ENCODE results near the gene KIF17. TPM values are rescaled to one million over a fixed set of nuclear protein-coding genes. Genes with fewer than 3 reads are reported as not detected.

Gene KIF17
- total RNA-seq (2014; rRNA removed; shearing (Covaris generic)) = 0.59 and 0.86 TPM in 2 replicates

DNA sequence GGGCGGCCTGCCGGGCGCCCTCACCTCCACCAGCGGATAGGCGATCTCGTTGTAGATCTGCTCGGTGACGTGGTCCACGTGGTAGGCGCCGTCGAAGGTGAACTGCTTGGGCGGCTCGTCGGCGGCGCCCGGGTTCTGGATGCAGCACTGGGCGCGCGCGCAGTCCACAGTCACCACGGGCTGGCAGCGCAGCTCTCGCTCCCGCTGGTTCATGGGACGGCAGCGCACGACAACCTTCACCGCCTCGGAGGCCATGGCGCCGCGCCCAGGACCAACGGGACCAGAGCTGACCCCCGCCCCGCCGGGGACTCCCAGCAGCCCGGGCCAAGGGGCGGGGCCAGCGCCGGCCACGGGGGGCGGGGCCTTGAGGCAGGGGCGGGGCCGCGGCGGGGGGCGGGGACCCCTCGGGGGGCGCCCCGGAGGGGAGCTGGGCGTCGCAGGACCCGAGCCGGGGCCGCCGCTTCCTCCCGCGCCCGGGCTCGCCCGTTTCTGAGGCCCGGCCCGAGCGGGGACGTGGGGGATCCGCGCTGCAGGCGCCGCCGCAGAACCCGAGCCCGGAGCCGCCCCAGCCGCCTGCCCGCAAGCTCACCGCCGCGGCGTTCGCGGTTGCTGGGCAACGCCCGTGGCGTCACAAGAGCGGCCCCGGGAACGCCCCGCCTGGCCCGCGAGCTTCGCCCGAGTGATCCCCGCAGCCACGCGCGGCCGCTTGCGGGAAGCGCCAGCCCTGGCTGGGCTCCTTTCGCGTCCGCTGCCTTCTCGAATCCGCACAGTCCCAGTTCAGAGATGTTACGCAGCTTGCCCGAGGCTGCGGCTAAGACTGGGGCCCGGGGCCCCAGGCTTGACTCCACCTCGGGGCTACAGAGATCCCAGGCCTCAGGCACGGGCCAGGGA, at the start of gene KIF17:
TSS of gene KIF17 (minus strand) at position 556 of the 891 bp plus-strand sequence. CDS start at position 255, 301 bp downstream.
- peak; percentile 74 for DNase-seq (ENCODE audit: low read depth)

DNA sequence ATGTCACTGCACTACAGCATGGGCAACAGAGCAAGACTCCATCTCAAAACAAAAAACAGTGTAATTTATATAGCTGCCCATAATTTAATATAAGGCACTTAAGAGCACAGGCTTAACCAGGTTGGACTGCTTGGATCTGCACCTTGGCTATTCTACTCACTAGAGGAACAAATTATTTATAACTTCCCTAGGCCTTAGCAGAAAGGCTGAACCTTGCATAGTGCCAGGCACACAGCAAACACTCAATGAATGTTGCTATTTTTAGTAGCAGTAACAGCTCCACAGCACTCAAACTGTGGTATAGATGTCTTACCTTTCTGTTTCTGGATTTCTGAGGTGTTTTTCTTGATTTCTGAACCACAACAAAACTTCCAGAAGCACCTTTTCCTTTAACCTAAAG, 49.5 kb upstream of the KIF17 start:
- no peak for DNase-seq (ENCODE audit: low read depth)

DNA sequence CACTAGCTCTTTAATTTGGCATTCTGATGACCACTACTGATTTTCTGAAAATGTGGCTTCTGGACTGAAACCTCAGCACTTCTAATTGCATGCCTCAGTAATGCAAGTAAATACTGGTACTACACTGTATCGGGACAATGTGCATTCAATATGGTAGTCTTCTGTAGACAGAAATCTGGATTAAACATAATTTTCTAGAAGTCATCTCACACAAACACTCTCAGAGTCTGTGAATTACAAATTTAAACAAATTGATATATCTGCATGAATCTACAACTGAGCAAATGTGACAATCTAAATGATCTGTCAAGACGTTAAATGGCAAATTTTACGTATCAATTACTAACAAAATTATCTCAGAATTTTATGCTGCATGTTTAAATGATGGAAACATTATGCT, 45.6 kb upstream of the KIF17 start:
- DNase-seq (ENCODE audit: low read depth) = no peak

DNA sequence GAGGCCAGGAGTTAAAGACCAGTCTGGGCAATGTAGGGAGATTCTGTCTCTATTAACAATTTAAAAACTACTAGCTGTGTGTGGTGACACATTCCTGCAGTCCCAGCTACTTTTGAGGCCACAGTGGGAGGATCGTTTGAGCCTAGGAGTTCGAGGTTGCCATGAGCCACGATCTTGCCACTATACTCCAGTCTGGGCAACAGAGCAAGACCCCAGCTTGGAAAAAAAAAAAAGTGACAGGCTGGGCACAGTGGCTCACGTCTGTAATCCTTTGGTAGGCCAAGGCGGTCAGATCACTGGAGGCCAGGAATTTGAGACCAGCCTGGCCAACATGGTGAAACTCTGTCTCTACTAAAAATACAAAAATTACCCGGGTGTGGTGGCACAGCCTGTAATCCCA, 42.5 kb upstream of the KIF17 start:
- DNase-seq (ENCODE audit: low read depth) = no peak

DNA sequence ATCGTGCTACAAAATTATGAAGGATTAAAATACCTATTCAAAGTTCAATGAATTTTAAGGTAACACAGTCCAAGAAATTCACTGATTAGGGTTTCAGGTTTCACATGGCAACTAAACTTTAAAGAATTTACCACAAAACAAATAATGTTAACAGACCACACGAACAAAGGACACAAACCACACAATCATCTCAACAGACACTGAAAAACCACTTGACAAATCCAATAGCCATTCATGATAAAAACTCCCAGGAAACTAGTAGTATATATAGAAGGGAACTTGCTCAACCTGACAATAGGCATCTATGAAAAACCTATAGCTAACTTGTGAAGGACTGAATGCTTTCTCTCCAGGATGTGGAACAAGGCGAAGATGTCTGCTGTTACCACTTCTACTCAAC, 35.8 kb upstream of the KIF17 start:
- DNase-seq (ENCODE audit: low read depth) = peak; percentile 68

DNA sequence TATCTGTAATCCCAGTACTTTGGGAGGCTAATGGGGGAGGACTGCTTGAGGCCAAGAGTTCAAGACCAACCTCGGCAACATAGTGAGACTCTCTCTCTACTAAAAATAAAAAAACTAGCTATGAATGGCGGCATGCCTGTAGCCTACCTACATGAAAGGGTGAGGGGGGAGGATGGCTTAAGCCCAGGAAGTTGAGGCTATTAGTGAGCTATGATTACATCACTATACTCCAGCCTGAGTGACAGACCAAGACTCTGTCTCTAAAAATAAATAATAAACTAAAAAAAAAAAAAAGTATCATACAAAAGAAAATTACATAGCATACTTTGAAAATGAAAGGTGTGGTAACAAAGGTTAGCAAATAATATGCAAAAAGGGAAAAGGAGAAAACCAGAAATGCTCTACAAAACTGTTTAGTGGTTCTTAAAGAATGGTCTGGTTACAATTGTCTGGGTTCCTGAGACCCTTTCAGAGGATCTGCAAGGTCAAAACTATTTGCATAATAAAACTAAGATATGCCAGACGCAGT, 33.7 kb upstream of the KIF17 start:
- DNase-seq (ENCODE audit: low read depth) = no peak

DNA sequence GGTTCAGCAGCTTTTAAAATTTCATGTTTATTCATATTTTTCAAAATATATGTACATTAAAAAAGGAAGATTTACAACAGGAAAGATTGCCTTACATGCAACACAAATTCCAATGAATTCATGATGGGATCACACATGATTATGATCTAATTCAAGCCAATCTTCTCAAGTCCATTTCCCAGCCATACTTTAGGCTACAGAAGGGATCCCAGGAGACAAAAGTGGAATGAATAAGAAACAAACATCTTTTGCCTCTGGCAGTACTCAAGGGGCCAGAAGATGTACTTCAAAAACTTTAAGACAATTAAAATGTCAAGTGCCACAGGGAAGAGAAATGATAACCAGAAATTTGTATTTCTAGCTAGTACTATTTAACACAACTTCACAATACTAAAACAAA, 24.9 kb upstream of the KIF17 start:
- DNase-seq (ENCODE audit: low read depth) = no peak

DNA sequence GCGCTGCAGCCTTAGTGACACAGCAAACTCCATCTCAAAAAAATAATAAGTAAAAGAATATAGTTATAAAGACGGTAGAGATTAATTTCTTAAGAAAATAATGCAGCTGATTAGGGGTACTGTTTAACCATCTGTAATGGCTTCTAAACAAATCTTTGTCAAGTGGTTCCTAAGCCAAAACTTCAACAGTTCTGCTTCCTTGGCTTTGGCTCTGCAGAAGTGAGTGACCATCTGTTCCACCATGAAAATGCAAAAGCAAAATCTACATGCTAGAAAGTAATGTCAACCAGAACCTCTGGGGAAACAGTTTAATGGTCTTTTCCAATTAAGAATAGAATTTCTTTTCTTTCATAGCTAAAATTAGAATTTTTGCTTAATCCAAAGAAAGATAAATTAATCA, 23.0 kb upstream of the KIF17 start:
- DNase-seq (ENCODE audit: low read depth) = no peak

DNA sequence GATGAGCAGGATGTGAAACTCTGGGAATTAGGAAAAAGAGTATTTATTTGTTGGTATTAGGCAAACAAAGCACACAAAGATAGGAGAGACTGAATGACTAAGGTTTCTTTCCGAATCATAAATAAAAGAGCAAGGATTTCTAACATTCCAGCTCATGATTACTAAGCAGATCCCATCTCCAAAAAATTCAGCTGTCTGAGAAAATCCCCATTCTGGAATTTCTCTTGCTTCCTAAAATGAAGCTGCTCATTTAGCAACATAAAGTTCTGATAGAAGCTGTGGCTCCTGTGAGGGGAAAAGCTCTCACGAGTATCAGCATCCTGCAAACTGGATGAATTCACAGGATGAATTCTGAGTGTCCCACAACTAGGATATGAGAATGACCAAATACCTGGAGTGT, 21.4 kb upstream of the KIF17 start:
- DNase-seq (ENCODE audit: low read depth) = peak; percentile 45

DNA sequence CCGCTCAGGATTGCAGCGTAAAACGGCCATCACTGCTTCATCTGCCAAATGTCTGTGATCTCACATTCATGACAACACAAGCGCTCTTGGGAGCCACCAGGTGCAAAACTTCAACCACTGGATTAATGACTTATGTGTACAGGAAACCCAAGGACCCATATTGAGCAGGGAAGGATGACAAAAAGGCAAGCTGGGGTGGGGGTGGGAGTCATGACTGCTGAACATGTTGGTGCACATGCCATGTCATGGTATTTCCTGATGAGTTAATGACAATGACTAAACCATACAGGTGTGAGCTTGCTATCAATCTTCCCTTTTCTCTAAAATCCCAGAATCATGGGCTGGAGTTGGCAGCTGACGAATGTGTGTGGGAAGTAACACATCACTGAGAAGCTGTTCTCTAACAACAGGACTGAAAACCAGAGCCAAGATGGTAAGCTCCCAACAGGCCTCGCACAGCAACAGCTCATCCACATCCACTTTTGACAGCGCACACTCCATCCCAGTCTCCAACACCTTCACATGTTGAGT, 17.8 kb upstream of the KIF17 start:
- peak; percentile 15 for DNase-seq (ENCODE audit: low read depth)

DNA sequence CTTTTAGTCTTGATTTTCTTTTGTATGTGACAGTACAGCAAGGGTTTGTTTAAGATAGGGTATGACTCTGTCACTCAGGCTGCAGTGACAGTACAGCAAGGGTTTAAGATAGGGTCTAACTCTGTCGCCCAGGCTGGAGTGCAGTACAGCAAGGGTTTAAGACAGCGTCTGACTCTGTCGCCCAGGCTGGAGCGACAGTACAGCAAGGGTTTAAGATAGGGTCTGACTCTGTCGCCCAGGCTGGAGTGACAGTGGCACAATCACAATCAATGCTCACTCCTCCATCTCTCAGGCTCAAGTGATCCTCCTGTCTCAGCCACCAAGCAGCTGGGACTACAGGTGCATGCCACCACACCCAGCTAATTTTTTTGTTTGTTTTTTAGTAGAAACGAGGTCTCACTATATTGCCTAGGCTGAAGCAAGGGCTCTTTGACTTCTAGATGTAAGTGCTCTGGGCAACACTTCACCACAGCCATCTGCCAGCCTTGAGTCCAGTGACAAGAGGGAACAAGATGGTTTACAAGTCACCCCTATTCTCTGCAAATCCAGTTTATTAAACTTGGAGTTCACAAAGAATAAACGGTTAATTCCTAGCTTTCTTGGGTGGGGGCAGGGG, 15.7 kb upstream of the KIF17 start:
- DNase-seq (ENCODE audit: low read depth) = peak; percentile 24

DNA sequence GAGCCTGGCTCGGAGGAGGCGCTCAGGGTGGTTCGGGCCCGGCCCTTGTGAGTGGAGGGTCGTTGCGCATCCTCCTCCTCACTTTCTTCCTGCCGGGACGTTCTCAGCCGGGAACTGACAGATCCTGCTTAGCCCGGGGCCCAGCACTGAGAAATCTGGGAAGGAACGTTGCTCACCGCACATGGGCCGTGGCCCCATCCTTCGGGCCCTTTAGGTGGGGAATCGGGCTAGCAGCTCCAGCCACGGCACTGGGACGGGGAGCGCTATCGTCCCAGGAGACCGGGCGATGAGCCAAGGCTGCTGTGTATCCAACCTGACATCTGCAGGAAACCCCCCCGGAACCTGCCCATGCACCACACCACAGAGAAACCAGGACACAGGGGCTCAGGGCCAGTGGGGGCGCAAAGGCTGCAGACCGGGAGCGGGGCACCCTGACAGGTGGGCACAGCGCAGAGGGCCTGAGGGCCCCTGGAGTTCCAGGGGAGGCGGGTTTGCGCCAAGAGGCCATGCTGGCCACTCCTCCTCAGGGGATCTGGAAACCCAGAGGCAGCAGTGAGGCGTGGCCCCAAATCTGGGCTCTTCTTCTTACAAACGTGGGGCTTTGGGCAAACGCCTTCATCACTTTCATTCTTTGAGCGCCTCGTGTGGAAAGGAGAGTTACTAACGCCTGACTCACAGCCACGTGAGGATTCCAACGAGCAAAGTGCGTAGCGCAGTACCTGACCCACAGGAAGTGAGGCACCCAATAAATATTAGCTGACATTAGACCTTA, 15.0 kb upstream of the KIF17 start, which contains the start of gene SH2D5:
TSS of gene SH2D5 (minus strand) at position 116 of the 772 bp plus-strand sequence. CDS start 4,659 bp downstream, outside the sequence.
- DNase-seq (ENCODE audit: low read depth) = peak; percentile 100

DNA sequence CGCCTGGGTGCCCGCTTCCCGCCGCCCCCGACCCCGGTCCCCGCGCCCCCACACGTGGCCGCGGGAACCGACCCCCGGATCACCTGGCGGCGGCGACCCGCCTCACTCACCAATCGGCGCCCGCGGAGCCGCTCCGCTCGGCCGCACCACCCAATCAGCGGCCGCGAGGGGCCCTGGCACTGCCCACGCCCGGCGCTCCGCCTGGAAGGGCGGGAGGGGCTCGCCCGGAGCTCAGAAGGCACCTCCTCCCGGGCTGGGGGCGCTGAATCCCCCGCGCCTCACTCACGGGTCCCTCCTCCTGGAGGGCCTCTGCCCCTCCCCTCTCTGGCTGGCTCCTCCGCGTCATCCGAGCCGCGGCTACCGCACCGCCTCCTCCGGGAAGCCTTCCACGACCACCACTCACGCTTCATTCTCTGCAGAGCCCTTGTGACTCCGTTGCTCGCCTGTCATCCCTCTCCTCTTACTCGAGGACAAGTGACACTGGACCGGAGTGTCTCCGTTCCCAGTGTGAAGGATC, 14.3 kb upstream of the KIF17 start:
- DNase-seq (ENCODE audit: low read depth) = peak; percentile 70

DNA sequence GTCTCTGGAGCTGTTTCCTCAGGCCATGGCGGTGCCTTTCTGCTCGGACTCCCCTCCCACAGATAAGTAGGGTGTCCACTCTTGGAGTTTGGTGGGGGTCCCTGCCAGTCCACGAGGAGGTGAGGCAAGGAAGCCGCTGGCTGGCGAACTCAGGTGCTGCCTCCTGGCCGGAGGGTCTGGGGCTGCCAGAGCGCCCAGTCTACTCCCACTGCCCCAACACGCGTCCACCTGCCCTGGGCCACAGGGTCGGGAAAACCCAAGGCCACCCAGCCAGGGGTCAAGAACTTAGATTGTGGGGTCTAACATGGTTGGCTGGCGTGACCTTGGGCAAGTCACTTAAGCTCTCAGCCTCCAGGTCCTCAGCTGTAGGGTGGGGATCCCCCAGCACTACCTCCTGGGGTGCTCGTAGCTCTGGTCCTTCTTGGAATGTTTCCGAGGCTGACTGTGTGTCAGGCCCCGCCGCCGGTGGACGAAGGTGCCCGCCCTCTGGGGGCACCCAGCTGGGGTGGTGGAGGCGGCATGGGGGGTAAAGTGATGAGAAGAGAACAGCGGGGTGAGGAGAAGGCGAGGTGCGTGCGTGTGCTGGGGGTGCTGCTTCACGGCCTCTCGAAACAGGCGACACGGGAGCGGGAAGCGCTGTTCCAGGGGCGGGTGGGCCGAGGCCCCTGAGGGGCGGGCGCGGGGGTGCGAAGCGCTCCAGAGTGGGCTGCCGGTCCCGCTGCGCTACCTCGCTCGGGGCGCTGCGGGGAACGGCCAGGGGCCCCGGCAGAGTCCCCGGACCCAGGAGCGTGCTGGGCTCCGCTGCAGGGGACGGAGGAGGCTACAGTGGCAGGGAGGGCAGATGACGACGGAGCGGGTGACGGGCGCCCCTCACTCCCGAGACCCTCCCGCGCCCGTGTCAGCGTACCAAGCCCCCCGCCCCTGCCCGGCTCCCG, 13.5 kb upstream of the KIF17 start:
- DNase-seq (ENCODE audit: low read depth) = no peak

DNA sequence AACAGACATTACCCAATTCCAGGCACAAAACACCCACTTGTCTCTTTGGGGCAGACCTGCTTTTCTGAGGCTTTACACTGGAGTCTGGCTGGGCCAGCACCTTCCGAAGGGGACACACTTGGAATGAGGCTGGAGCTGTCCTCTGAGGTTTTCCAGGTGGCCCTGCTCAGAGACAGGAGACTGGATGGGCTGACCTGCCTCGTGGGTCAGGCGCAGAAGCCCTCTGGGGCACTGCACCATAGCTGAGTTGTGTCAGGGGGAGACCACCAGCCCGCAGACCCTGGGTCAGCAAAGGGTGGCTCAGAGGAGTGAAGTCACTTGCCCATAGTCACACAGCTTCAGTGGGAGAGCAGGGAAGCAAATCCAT, 12.9 kb upstream of the KIF17 start:
- DNase-seq (ENCODE audit: low read depth) = no peak

DNA sequence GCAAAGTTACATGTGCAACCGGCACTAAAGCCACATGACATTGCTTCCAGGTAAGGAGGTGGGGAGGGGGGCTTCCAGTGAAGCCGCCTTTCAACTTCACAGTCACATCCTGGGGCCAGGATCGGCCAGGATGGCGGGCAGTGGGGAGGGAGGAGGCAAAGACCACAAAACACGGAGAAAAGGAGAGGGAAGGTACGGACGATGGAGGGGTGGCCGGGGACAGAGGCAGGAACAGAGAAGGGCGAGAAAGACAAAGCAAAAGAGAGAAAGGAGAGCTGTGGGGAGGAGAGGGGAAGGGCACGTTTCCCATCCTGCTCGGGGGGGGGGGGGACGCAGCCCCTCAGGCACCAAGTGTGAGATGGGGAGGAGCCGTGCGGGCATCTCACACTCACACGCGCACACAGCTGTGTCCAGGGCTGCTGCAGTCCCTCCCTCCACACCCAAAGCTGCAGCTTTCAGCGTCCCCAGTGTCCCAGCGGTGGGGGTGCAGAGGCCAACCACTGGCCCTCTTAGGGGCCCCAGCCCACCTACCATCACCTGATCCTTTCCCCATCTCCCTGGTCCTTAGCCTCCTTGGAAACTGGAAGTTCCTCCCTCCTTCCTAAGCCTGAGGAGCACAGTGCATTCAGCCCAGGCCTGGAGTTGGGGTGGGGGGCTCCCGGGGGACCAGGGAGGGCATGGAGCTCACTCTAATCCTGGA, 12.3 kb upstream of the KIF17 start:
- DNase-seq (ENCODE audit: low read depth) = no peak

DNA sequence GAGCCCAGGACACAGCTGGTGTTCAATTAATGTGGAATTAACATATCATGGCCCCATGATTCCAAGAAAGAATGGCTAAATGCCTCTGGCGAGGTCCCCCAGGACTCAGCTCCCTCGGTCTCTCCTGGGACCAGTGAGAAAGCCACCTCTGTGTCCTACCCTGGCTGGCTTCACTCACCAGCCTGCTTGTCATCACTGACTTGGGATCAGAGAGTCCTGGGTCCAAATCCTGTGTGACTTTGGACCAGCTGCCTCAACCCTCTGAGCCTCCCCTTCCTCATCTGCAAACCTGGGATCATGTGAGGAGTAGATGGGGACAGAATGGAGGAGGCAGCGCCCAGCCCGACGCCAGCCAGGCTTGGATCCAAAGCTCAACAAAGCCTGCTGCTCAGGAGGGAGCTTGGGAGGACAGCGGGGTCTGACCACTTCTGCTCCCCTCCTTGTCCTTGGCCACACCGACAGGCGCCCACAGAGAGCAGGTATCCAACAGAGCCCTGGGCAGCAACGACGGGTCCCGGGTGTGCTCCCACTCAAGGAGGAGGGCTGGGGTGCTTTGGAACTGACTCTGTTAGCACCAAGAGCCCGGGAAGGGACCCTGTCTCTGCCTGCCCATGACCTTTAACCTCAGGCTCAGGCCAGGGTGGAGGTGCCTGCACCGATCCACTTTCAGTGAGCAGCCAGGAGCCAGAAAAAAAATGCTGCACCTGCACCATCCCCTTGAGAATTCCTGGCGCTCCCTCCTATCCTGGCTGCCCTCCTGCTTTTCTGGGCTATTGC, 11.5 kb upstream of the KIF17 start:
- no peak for DNase-seq (ENCODE audit: low read depth)

DNA sequence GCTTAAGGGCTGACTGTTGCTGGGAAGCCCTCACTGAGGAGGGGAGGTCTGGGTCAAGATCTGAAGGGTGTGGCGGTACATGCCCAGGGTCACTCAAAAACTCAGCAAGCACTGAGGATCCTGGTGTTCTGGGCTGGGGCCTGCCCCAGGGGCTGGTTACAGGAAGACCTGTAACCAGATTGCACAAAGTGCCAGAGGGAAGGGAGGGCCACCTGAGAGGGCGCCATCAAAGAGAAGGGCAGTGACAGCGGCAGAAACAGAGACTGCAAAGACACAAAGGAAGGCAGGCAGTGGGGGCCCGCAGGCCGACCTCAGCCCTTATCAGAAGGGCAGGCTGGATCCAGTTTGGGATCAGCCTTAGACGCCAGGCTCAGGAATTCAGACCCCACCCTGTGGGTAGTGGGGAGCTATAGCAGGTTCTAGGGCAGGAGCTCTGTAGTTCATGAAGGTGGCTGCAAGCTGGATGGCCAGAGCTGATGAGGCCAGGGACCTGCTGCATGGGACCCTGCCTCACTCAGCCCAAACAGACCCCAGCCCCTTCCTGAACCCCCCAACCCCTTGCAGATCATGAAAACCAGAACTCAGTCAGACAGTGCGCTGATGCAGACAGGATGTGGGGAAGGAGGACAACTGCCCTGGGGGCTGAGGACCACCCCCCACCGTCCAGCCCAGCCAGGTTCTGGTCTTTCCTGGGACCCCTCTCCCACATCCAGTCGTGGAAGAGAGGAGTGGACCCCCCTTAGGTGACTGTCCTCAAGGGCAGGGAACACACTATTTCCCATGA, 10.8 kb upstream of the KIF17 start:
- no peak for DNase-seq (ENCODE audit: low read depth)

All from M059J (cell line).